ENCODE results near the gene SEMA7A.

DNA sequence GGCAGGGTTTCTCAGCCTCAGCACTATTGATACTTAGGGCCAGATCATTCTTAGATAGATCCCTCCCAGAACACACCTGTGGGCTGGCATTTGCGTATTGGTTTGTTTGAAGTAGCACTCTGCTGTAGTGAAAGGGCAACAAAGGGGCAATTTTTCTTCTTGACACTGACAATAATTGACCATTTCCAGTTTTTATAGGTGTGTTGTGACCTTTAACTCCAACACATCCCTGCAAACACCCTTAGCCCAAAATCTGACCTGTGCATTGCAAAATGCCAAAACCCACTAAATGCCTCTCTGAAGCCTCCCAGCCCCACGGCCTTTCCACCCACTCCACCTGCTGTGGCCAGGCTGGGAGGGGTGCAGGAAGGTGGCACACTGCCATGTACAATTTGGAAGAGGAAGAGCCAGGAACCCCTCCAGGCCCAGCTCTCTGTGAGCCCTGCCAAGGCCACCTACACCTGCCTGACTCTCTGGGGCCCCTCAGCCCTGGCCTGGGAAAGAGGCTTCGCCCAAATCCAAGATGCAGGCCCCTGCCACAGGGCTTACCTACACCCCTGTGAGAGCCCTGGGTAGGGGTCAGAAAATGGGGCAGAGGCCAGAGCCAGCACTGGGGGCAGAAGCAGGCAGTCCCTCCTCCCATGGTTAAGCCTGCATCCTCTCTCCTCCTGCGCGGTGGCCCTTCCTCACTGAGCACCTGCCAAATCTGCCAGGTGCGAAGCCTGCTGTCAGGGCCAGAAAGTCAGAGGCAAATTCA lies 56.8 kb downstream of the SEMA7A start:
- TF ChIP-seq, protein P1, sequence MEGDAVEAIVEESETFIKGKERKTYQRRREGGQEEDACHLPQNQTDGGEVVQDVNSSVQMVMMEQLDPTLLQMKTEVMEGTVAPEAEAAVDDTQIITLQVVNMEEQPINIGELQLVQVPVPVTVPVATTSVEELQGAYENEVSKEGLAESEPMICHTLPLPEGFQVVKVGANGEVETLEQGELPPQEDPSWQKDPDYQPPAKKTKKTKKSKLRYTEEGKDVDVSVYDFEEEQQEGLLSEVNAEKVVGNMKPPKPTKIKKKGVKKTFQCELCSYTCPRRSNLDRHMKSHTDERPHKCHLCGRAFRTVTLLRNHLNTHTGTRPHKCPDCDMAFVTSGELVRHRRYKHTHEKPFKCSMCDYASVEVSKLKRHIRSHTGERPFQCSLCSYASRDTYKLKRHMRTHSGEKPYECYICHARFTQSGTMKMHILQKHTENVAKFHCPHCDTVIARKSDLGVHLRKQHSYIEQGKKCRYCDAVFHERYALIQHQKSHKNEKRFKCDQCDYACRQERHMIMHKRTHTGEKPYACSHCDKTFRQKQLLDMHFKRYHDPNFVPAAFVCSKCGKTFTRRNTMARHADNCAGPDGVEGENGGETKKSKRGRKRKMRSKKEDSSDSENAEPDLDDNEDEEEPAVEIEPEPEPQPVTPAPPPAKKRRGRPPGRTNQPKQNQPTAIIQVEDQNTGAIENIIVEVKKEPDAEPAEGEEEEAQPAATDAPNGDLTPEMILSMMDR (IDR thresholded peaks at IDR 0.05; ENCODE audit: low read length) = no peak
- no peak for TF ChIP-seq EZH2 (optimal IDR thresholded peaks at IDR 0.05; ENCODE audit: low read depth, low read length)
